ENCODE results near the gene PAPPA2.
"Not testable (repeated sequence)": the region's sequence is repeated elsewhere in the genome, so short reads cannot be mapped to it uniquely, and the experiment has no call there.

The PAPPA2 gene

DNA sequence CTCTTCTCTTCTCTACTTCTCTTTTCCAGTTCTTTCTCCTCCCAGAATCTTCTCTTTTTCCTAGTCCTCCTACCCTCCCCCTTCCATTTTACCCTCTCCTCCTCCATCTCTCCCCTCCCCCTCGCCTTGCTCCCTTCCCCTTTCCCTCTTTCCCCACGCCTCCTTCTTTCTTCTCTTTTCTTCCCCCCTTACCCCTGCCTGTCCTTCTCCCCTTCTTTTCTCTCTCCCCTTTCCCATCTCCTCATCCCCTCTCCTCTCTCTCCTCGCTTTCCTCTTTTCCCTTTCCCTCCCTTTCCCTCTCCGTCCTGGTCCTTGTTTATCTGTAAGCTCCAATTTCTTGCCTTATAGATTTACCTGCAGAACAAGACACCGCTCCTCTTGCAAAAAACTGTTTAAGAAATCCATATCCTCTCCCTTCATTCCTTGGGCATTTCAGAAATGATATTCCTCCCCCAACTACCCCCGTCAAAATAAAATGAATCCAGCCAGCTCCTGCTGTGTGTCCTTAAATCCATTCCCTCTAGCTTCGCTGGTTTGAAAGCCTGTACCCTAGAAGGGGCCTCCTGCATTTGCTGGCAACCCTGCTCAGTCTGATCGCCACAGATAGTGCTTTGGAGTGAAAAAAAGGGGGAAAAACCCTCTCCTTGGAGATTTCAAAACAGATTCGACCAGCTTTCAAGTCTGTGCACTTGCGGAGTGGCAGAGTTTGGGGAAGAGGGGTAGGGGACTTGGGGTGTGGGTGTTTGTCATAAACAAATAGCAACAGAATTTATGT is 89.4 kb downstream of the PAPPA2 start:
- no peak for DNase-seq (ENCODE audit: low read depth in 2 of 2)

DNA sequence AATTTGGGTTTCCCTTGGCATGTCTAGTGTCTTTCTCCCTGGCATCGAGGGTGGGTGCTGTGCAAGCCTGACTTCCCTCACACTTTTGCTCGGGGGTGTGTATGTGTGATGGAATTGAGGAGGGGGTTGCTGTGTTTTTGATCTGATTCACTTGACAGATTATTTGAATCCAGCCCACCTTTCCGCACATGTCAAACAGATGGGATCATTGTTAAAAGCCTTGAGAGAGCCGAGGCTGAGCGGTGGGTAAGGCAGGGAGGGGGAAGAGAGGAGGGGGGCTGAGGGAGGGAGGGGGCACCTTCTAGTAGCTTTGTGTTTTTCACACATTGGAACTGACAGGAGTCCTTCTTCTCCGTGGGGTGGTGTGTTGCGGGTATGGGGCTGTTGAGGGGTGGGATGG is 90.0 kb downstream of the PAPPA2 start:
- DNase-seq (ENCODE audit: low read depth in 2 of 2), result no peak

DNA sequence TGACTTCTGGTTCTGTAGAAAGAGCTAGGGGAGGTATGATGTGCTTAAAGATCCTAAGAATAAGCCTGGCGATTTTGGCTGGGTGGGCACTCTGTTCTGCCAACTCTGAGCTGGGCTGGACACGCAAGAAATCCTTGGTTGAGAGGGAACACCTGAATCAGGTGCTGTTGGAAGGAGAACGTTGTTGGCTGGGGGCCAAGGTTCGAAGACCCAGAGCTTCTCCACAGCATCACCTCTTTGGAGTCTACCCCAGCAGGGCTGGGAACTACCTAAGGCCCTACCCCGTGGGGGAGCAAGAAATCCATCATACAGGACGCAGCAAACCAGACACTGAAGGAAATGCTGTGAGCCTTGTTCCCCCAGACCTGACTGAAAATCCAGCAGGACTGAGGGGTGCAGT is 93.3 kb downstream of the PAPPA2 start:
- DNase-seq (ENCODE audit: low read depth in 2 of 2), result no peak

DNA sequence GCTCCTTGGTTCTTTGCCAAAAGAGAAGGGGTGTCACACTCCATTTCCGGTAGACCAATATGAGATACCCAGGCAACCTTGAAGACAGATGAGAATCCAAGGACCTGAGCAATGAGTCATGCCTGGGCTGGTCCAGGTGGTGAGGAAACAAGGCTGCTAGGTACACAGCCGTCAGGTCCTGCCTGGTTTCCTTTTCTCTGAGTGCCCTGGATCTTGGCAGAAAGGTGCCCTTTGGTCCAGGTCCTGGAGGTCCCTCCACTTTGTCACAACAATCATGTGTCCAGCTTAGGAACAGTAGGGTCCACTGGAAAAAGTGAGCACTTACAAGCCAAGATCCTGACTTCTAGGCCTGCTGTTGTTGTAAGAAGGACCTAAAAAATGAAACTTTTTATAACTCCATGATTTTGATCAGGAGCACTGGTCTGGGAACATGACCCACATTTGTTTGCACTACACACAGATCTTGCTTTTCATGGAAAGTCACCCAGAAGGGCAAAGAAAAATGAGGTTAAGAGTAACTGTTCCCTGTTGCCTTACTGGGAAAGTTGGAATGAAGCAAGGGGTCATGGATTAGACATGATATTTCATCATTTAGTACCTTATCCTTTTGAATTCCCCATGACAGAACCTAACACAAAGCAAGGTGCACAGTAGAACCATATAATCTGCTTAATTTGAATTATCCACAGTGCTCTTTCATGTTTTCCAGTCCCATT is 94.7 kb downstream of the PAPPA2 start:
- no peak for DNase-seq (ENCODE audit: low read depth in 2 of 2)

DNA sequence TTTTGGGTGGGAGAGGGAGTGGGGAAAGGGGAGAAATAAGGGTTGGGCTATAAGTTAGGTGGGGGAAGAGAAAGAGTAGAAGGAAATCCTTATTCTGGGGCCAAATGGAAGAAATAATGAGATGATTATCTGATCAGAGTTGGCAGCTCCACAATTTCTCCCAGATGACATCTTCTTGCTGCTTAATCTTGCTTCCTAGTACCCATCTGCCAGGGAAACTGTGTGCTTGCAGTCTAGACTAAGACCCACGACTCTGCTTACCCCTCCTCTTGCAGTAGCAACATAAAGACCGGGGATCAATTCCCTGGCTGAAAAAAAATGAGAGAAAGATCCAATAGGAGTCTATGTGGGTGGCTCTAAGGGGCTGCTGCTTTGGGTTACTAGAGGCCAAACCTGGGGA is 95.6 kb downstream of the PAPPA2 start:
- no peak for DNase-seq (ENCODE audit: low read depth in 2 of 2)

DNA sequence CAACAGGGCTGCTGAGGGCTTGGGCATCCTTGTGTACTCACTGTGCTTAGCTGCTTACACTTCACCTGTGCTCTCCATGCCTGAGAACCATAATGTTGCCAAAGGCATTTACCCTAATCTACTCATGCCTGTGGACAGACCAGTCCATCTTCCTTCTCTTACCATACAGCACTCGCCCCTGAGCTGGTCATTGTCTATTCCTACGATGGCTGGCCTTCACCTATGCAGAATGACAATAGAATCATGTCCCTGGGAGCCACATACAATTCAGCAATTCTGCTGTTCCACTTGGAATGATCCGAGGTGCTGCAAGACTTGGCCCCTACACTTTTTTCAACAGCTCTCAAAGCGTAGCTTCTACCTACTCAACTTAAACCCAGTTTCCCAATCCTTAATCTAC is 96.5 kb downstream of the PAPPA2 start:
- no peak for DNase-seq (ENCODE audit: low read depth in 2 of 2)

DNA sequence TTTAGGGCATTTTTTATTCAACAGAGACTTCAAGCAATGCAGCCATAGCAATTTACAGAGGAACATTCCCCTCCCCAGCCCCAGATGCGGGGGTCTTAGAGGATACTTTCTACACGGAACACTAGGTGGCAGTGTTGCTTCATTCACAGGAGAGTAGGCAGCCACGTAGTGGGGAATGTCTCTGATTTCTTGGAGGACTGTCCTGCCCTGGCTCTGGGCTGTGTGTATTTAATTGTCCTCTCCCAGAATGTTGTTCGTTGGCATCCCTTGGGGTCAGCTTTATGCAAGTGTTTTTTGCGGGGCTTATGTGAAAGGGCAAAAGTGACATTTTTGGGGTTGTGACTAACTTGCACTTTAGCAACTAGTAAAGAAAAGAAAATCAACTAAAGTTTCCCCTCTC is 96.9 kb downstream of the PAPPA2 start:
- no peak for DNase-seq (ENCODE audit: low read depth in 2 of 2)

DNA sequence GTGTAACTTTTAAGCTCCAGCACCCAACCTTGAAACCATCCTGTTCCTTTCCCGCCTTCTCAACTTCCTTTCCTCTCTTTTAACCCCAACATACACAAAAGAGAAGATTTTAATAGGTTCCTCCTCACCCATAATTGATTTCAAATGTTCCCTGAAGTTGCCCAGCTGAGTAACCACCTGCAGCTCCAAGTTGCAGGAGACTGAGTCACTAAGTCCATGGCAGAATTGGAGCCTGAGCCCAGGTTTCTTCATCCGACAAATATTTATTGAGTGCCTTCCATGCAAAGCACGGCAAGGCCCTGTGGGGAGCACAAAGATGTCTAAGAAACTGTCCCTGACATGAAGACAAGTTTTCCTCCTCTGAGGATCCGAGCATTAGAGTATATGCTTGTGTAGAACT is 97.7 kb downstream of the PAPPA2 start:
- DNase-seq (ENCODE audit: low read depth in 2 of 2), result no peak

DNA sequence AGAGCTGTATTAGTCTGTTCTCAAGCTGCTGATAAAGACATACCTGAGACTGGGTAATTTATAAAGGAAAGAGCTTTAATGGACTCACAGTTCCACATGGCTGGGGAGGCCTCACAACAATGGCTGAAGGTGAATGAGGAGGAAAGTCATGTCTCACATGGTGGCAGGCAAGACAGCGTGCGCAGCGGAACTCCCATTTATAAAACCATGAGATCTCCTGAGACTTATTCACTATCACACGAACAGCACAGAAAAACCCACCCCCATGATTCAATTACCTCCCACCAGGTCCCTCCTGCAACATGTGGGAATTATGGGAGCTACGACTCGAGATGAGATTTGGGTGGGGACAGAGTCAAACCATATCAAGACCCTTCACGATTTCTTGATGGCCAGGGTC is 98.8 kb downstream of the PAPPA2 start:
- DNase-seq (ENCODE audit: low read depth in 2 of 2), result not testable (repeated sequence)

DNA sequence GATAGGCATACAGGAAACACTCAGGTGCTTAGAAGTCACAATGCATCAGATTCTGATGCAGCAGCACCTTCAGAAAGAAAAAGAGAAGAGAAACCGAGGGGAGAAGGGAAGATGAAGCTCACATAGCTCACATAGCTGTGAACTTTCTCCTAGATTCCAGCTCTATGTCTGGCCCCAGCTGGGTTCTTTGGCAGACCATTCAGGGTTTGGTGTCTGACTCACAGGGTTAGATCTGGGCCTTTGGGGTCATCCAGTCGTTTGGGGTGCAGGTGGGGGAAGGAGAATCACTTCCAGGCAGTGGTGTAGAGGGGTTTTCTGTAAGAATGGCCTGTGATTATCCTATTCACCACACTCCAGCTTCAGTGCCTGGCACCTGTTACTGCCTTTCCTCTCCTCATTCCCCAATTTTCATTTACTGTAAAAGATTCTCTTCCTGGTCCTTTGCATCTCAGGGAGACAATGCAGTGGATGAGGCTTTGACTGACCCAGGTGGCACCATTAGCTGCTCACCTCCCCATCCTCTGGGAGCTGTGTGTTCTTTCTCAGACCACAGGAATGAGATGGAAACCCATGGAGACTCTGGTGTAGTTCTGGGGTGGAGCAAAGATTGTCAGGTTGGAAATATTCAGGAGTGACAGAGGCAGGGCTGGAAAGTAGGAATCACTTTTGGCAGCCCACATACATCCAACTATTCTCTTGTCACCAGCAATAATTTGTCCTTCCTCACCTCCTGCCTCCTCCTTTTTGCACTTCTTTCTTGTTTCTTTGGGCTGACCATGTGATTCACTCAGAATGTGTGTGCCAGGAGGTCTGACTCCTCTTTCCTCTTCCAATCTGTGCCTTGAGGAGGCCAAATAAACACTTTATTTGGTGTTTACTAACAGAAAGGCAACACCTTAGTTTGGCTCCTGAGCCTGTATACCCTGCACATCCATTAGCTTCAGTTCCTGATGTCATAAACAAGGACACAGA is 103.3 kb downstream of the PAPPA2 start:
- no peak for DNase-seq (ENCODE audit: low read depth in 2 of 2)

DNA sequence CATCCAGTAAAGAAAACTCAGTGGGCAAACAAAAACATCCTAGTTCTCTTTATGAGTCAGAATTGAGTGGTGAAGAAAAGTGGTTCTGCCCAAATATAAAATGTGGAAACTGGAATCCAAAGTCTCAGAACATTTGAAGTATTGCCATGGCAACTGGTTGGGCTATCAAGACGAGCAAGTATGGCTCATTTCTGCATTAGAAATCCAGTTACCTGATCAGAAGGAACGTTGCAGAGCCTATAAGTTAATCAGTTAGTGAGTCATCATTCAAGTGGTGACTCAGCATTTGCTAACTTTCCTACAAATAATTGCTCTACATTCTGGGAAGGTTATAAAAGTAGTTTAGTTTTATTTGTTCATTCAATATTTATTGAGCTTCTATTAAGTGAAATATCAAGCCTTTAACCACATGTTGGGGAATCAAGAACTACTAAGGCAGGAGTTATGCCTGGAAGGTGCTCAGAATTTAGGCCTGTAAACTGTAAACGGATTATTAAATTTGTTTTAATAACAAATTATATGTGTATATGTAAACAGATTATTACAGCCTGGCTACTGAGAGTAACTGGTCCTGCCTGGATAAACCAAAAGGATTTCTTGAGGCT is 104.3 kb downstream of the PAPPA2 start:
- no peak for DNase-seq (ENCODE audit: low read depth in 2 of 2)

DNA sequence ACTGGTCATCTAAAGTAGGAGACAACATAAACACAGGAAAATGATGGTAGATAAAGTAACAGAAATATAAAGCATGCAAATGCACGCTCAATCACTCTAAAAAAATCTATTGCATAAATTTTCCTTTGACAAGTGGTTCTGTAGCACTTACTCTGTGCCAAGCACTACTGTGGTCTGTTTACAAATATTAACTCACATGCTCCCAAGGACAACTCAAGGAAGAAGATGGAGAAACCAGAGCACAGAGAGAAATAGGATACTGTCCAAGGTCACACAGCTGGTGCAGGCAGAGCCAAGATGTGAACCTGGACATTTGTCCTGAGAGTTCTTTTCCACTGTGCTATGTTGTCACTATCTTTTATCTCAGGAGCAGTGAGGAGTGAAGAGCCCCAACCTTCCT is 105.2 kb downstream of the PAPPA2 start:
- no peak for DNase-seq (ENCODE audit: low read depth in 2 of 2)

DNA sequence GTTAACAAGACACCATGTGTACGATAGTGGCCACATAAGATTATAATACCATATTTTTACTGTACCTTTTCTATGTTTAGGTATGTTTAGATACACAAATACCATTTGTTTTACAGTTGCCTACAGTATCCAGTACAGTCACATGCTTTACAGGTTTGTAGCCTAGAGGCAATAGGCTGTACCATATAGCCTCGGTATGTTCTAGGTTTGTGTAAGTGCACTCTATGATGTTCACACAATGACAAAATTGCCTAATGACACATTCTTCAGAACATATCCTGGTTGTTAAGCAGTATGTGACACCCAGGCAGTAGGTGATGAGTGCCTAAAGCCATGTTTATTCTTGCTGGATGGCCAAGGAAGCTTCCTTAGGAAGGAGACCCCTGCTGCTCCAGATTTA is 111.8 kb downstream of the PAPPA2 start:
- no peak for DNase-seq (ENCODE audit: low read depth in 2 of 2)

DNA sequence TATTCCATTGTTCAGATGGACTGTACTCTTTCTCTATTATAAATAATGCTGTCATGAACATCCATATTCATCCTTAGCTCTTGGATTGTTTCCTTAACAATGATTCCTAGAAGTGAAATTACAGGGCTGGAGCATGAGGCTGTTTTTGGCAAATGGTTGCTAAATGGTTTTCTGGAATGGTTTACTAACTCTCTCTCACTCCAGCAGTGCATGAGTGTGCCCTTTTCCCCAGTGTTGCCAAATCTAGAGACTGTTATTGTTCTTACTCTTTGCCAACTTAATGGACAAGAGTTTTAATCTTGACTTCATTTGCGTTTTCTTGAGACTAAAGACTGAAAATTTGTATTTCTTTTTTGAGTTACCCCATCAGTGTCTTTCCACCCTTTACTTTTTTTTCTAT is 113.0 kb downstream of the PAPPA2 start:
- no peak for DNase-seq (ENCODE audit: low read depth in 2 of 2)

DNA sequence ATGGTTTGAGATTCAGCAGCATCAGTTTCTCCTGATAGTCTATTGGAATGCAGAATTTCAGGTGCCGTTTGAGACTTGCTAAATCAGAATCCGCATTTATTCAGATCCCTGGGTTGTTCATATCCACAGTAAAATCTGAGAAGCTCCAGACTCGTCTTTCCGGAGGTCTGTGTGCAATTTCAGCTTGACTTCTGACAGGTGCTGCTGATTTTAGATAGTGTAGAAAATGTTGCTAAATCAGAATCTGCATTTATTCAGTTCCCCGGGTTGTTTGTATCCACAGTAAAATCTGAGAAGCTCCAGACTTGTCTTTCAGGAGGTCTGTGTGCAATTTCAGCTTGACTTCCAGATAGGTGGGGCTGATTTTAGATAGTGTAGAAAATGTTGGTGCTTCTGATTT is 113.7 kb downstream of the PAPPA2 start:
- no peak for DNase-seq (ENCODE audit: low read depth in 2 of 2)

DNA sequence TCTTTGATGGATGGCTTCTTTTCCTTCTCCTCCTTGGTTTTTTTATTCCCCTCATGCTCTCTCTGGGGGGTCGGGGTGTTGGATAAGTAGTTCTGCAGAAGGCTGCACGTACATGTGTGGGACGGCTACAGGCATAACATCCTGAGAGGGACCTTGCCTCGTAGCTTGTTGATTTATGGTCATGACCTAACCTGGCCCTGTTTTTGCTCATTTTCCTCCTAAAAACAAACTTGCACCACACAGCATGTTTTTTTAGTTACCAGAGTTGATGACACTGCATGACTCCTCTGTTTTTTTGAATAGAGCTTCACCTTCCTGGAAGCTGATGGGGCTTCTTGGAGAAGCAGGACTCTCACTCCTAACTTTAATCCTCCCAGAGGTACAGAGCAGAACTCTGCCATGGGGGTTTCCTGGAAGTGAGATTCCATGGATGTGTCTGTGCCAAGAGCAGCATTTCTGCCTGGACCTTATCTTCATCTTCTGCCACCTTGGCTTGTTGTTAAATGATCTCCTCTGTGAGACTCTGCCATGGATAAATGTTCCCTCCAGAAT is 114.7 kb downstream of the PAPPA2 start:
- DNase-seq (ENCODE audit: low read depth in 2 of 2), result no peak

DNA sequence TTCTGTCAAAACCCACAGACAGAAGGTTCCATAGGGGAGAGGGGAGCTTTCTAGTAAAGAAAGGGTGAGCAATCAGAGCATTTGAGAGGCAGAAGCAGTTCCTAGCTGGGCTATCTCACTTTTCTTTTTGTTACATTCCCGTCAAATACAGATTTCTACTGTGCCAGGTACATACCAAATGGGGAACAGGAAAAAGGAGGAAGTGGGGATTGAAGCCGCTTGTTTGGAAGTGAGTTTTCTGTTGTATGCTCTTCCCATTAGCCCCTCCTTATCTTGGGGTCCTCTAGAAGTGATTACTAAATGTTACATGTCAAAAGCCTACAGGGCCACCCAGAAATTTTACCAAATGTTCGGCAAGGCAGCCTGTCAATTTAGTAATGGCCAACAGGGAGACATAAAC is 116.1 kb downstream of the PAPPA2 start:
- DNase-seq (ENCODE audit: low read depth in 2 of 2), result no peak

DNA sequence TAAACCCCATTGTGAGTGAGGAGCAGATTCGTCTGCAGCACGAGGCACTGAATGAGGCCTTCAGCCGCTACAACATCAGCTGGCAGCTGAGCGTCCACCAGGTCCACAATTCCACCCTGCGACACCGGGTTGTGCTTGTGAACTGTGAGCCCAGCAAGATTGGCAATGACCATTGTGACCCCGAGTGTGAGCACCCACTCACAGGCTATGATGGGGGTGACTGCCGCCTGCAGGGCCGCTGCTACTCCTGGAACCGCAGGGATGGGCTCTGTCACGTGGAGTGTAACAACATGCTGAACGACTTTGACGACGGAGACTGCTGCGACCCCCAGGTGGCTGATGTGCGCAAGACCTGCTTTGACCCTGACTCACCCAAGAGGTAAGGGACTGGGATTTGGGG is 132.2 kb downstream of the PAPPA2 start:
- DNase-seq (ENCODE audit: low read depth in 2 of 2), result no peak

DNA sequence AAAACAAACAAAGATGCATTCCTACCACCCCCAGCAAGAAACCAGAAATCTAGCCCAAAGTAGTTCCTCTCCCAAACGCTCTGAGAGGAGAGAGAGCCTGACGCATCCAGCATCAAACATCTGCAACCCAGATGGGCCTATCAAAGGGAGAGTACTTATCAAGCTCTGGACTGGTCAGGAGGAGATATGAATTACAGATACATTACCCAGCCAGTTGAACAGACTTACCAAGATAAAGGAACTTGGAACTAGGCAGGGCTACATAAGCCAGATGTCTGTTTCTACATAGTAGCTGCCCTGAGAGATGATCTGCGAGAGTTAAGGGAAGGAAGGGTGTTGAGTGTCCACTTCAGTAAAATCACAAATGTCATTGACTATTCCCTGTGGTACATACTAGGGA is 138.4 kb downstream of the PAPPA2 start:
- no peak for DNase-seq (ENCODE audit: low read depth in 2 of 2)

DNA sequence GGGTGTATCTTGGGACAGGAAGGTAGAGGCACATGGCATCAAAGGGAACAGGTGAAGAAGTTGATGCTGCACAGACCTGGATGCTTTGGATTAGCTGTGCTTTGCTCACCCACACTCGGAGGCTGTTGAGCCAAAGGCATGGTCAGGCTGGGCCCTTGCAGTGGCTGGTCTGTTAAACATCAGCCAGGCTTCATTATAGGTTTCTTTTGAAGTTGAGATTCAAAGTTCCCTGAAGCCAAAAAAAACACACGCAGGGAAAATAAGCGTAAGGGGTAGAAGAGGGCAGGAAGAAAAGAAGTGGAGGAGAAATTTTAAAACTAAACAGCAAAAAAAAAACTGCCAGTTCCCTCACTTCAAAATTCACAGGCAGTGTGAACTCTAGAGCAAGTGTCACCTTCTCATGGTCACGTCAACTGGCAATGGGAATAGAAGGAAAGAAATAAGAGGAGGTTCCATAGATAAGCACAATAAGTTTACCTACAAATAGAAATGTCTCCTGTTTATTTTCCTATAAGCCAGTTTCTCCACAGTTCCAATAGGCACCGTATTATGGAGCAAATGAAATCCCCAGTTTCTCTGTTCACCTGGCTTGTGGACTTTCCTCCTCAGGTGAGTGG is 139.5 kb downstream of the PAPPA2 start:
- DNase-seq (ENCODE audit: low read depth in 2 of 2), result no peak

DNA sequence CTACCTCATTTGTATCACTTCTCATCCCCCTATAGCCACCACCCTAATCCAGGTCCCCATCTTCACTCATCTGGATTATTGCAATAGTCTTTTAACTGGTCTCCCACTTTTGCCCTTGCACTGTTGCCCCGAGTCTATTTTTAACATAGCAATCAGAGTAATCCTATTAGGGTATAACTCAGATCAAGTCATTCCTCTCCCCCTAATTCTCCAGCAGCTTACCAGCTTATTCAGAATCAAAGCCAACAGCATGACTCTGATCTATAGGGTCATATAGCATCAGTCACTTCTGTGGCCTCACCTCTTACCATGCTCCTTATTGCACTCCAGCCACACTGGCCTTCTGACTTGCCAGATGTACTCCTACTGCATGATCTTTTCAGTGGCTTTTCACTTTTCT is 140.7 kb downstream of the PAPPA2 start:
- no peak for DNase-seq (ENCODE audit: low read depth in 2 of 2)

Measured in activated CD4-positive, alpha-beta T cell treated with anti-CD3 and anti-CD28 coated beads for 24 hours (primary cell).